Uterus (tissue), 4 donors: ENCODE data around the gene AP3D1. TPM values are rescaled to one million over a fixed set of nuclear protein-coding genes. Genes with fewer than 3 reads are reported as not detected.

Experiments
- DNase-seq, 2 donors: peaks; one replicate each; pipeline ENCODE4 v3.0.0-alpha.2; 2019 to 2020
- H3K27ac ChIP-seq, 2 donors: fragments of 200-600 bp; sonication (generic); 1 replicate in 1 of 2; 2 replicates in 1 of 2; pipeline ENCODE4 v1.5.1; 2016 to 2018
- H3K27me3 ChIP-seq, 2 donors: fragments of 200-600 bp; sonication (generic); one replicate each; pipeline ENCODE4 v1.5.1; 2018 to 2019; ENCODE audit warnings: control low read depth in 1 of 2
- H3K36me3 ChIP-seq, 2 donors: fragments of 200-600 bp; sonication (generic); one replicate each; pipeline ENCODE4 v1.5.1; 2019; ENCODE audit warnings: control low read depth in 1 of 2
- H3K4me1 ChIP-seq, 2 donors: fragments of 200-600 bp; sonication (generic); one replicate each; pipeline ENCODE4 v1.5.1; 2018 to 2019; ENCODE audit warnings: control low read depth in 1 of 2
- H3K4me3 ChIP-seq, 2 donors: fragments of 200-600 bp; sonication (generic); 1 replicate in 1 of 2; 2 replicates in 1 of 2; pipeline ENCODE4 v1.5.1; 2018 to 2019; ENCODE audit warnings: mild to moderate bottlenecking in 1 of 2
- H3K9me3 ChIP-seq, 2 donors: fragments of 200-600 bp; sonication (generic); one replicate each; pipeline ENCODE4 v1.5.1; 2019; ENCODE audit warnings: control low read depth in 1 of 2
- POLR2A ChIP-seq, 2 donors: fragments of 450-650 bp; IDR thresholded peaks; one replicate each; pipeline ENCODE4 v1.6.1; 2016; ENCODE audit warnings: antibody characterized with exemption in 2 of 2, mild to moderate bottlenecking in 1 of 2, moderate library complexity in 1 of 2
- intact Hi-C: fragments of 100-400 bp; cut with DNase I; formaldehyde crosslinking; loops from one replicate; pipeline ENCODE4 v1.15.1; 2023; ENCODE audit warnings: low total_unique reads
- total RNA-seq, 4 donors: library from RNA; depleted of rRNA in 3 of 4; stranded (reverse); fragments of >200 nt in 3 of 4; gene quantifications; one replicate each; pipeline versions ENCODE4 v1.1.0 to v1.2.4, GENCODE V29; 2014 to 2023
- TF ChIP-seq, protein P1 (sequence below), 4 experiments: fragments of 200-600 bp in 2 of 4; fragments of 450-650 bp in 2 of 4; sonication (generic) in 2 of 4; IDR thresholded peaks; one replicate each; pipeline ENCODE4 v1.5.1; 2016 to 2019; ENCODE audit warnings: antibody characterized with exemption in 4 of 4, mild to moderate bottlenecking in 2 of 4, moderate library complexity in 1 of 4
- donor health status: DM: yes; HTN: yes; CAD: no.

AP3D1 gene
- total RNA-seq, 4 donors from 2014 or later = 33.8 to 97.5 (median 49.8) TPM

GRCh38 chr19:2059422-2060201 lies 91.8 kb downstream of the AP3D1 start:
- Histone ChIP-seq H3K36me3 (no peaks in the 10 kb centered on the region), H3K4me3 (no peak overlapping the region), H3K9me3 (no peaks in the 10 kb centered on the region), H3K4me1 (peaks cover 13 to 37% of the 10 kb centered on the region in 2 donors), H3K27ac (peak overlapping the region; percentile 98 to 100), H3K27me3 (no peaks in the 10 kb centered on the region)
- intact Hi-C loops = no loop called here
- peak; percentile 62 to 63 for DNase-seq
- TF ChIP-seq, protein P1, sequence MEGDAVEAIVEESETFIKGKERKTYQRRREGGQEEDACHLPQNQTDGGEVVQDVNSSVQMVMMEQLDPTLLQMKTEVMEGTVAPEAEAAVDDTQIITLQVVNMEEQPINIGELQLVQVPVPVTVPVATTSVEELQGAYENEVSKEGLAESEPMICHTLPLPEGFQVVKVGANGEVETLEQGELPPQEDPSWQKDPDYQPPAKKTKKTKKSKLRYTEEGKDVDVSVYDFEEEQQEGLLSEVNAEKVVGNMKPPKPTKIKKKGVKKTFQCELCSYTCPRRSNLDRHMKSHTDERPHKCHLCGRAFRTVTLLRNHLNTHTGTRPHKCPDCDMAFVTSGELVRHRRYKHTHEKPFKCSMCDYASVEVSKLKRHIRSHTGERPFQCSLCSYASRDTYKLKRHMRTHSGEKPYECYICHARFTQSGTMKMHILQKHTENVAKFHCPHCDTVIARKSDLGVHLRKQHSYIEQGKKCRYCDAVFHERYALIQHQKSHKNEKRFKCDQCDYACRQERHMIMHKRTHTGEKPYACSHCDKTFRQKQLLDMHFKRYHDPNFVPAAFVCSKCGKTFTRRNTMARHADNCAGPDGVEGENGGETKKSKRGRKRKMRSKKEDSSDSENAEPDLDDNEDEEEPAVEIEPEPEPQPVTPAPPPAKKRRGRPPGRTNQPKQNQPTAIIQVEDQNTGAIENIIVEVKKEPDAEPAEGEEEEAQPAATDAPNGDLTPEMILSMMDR (IDR thresholded peaks at IDR 0.05) = no peak
- peak in 1 of 2 donors; percentile 28 for TF ChIP-seq POLR2A (IDR thresholded peaks at IDR 0.05)

GRCh38 chr19:2058570-2059421 lies 92.6 kb downstream of the AP3D1 start:
- no peaks in the 10 kb centered on the region for H3K9me3 ChIP-seq
- H3K4me1 ChIP-seq = peaks cover 15 to 41% of the 10 kb centered on the region in 2 donors
- no peaks in the 10 kb centered on the region for H3K27me3 ChIP-seq
- H3K27ac ChIP-seq = peak overlapping the region; percentile 98 to 100
- H3K4me3 ChIP-seq = no peak overlapping the region
- DNase-seq = no peak
- no peak for TF ChIP-seq POLR2A (IDR thresholded peaks at IDR 0.05)
- H3K36me3 ChIP-seq = no peaks in the 10 kb centered on the region
- intact Hi-C loops = no loop called here

- H3K9me3 ChIP-seq = no peaks in the 10 kb centered on the region
- intact Hi-C loops = no loop called here
- TF ChIP-seq, protein P1 (IDR thresholded peaks at IDR 0.05) = no peak
- no peak for TF ChIP-seq POLR2A (IDR thresholded peaks at IDR 0.05)
- H3K4me1 ChIP-seq = peaks cover 16 to 42% of the 10 kb centered on the region in 2 donors
- H3K27ac ChIP-seq = peak overlapping the region; percentile 98 to 100
- H3K27me3 ChIP-seq = no peaks in the 10 kb centered on the region
- DNase-seq = peak in 1 of 2 donors; percentile 47
- H3K4me3 ChIP-seq = no peak overlapping the region
- no peaks in the 10 kb centered on the region for H3K36me3 ChIP-seq
Measured at GRCh38 chr19:2057484-2058469, 93.6 kb downstream of the AP3D1 start.

- peaks cover 20 to 40% of the 10 kb centered on the region in 2 donors for H3K4me1 ChIP-seq
Measured at GRCh38 chr19:2056837-2057192, 94.6 kb downstream of the AP3D1 start.

More at GRCh38 chr19:2056837-2057192, 94.6 kb downstream of the AP3D1 start:
- peak in 1 of 2 donors; percentile 55 for DNase-seq
- no peak overlapping the region for H3K4me3 ChIP-seq
- TF ChIP-seq, protein P1 (IDR thresholded peaks at IDR 0.05) = no peak
- TF ChIP-seq POLR2A (IDR thresholded peaks at IDR 0.05) = no peak
- H3K27me3 ChIP-seq = no peaks in the 10 kb centered on the region
- H3K9me3 ChIP-seq = no peaks in the 10 kb centered on the region
- H3K36me3 ChIP-seq = no peaks in the 10 kb centered on the region
- H3K27ac ChIP-seq = peak overlapping the region; percentile 98 to 100
- intact Hi-C loops = no loop called here
